ENCODE measurements around the gene ONECUT1. TPM values are rescaled to one million over a fixed set of nuclear protein-coding genes. Genes with fewer than 3 reads are reported as not detected.

ONECUT1 gene
- total and polyA plus RNA-seq, 10 of the 15 experiments (the other 5 are each of a cell fraction or from before 2014, with no cell fraction given), result 0.28 TPM; not detected in 9

DNA sequence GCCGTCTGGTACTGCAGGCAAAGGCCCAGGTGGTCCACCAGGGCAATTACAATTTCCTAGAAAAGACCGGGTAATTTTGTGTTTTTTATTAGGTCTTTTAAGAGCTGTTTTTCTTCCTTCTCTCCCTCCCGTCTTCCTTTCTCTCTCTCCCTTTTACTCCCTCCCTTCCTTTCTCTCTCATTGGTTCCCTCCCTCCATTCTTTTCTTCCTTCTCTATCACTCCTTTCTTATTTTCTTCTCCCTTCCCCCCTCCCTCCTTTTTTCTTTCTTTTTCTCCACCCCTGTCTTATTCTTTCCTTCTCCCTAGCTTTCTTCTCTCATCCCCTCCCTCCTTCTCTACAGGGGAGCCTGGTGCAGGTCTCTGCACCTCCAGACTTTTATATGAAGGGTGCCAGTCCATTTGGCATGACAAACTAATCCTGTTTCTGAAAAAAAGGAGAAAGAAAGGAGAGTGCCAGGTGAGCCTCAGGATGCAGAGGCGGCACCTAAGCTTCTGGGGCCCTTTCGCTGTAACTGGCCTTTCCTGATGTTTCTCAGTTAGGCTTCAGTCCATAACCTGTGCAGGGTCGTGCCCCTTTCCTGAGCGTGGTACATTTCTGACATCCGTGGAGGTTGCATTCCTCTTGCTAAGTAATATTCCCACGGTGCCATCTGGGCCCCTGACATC is 9.1 kb upstream of the ONECUT1 start:
- no peaks in the 10 kb centered on the region for H4K20me1 ChIP-seq (ENCODE audit: control insufficient read depth, insufficient read depth)
- H3K79me2 ChIP-seq (ENCODE audit: control insufficient read depth, insufficient read depth, low read length), result no peaks in the 10 kb centered on the region
- ChIA-PET RAD21 (ENCODE audit: unreplicated experiment) (no interaction called here), POLR2A (no interaction called here), SMC1A (ENCODE audit: uncharacterized antibody, unreplicated experiment) (interaction anchor here (0.7 to 1.2 kb wide), 2 partner anchors 36 to 119 kb away, joined by 3 to 4 read pairs; no protein-coding TSS in a partner anchor), CTCF (no interaction called here)
- peaks cover 29 to 56% of the 10 kb centered on the region in 2 experiments for H3K27me3 ChIP-seq (replicated peaks in 1 of 2; ENCODE audit: control insufficient read depth in 2 of 2, insufficient read depth in 2 of 2, low read length in 1 of 2)
- no peak overlapping the region for H3K4me2 ChIP-seq (ENCODE audit: control insufficient read depth, insufficient read depth)
- H2AFZ ChIP-seq (ENCODE audit: control insufficient read depth, low read depth, low read length), result no peak overlapping the region
- H3K36me3 ChIP-seq (ENCODE audit: control insufficient read depth in 2 of 2, insufficient read depth in 2 of 2, low read length in 1 of 2), result no peaks in the 10 kb centered on the region
- H3K4me1 ChIP-seq (ENCODE audit: control insufficient read depth, insufficient read depth, low read length), result no peaks in the 10 kb centered on the region
- 5% methylated on average over 9 of the region's 9 CpGs for WGBS (ENCODE audit: insufficient coverage, insufficient replicate concordance, low lambda C conversion rate, missing lambda C conversion rate)
- H3K4me3 ChIP-seq, result no peak overlapping the region
- no peak overlapping the region for H3K9ac ChIP-seq (ENCODE audit: control insufficient read depth, insufficient read depth, low read length)
- intact Hi-C loops (cut with micrococcal nuclease; ENCODE audit: unreplicated experiment), result no loop called here
- no peak for ATAC-seq
- no TSS peak for BruUV-seq (replicated peaks)
- H3K9me3 ChIP-seq (replicated peaks; ENCODE audit: control insufficient read depth, insufficient read depth, low read length), result no peaks in the 10 kb centered on the region; the same call in 2 of the 3 replicates
- in situ Hi-C loops (cut with MboI), result no loop called here
- DNase-seq (ENCODE audit: low read depth, low spot score), result no peak
- H3K27ac ChIP-seq (ENCODE audit: control insufficient read depth, insufficient read depth), result no peak overlapping the region
- FAIRE-seq, result no peak
- TF ChIP-seq POLR2AphosphoS2 (IDR thresholded peaks at IDR 0.05; ENCODE audit: low read depth, low read length) (no peak), TARDBP (IDR thresholded peaks at IDR 0.05; ENCODE audit: borderline replicate concordance) (no peak), ASH2L (IDR thresholded peaks at IDR 0.05; ENCODE audit: borderline replicate concordance, low read depth) (no peak), SMC3 (IDR thresholded peaks at IDR 0.05; ENCODE audit: borderline replicate concordance, low read length) (no peak), NBN (IDR thresholded peaks at IDR 0.05) (no peak), DPF2 (IDR thresholded peaks at IDR 0.05) (no peak), SPI1 (IDR thresholded peaks at IDR 0.05; ENCODE audit: borderline replicate concordance, insufficient read depth, low read depth, low read length) (no peak), RAD51 (IDR thresholded peaks at IDR 0.05) (no peak)
- TF ChIP-seq, protein P1, sequence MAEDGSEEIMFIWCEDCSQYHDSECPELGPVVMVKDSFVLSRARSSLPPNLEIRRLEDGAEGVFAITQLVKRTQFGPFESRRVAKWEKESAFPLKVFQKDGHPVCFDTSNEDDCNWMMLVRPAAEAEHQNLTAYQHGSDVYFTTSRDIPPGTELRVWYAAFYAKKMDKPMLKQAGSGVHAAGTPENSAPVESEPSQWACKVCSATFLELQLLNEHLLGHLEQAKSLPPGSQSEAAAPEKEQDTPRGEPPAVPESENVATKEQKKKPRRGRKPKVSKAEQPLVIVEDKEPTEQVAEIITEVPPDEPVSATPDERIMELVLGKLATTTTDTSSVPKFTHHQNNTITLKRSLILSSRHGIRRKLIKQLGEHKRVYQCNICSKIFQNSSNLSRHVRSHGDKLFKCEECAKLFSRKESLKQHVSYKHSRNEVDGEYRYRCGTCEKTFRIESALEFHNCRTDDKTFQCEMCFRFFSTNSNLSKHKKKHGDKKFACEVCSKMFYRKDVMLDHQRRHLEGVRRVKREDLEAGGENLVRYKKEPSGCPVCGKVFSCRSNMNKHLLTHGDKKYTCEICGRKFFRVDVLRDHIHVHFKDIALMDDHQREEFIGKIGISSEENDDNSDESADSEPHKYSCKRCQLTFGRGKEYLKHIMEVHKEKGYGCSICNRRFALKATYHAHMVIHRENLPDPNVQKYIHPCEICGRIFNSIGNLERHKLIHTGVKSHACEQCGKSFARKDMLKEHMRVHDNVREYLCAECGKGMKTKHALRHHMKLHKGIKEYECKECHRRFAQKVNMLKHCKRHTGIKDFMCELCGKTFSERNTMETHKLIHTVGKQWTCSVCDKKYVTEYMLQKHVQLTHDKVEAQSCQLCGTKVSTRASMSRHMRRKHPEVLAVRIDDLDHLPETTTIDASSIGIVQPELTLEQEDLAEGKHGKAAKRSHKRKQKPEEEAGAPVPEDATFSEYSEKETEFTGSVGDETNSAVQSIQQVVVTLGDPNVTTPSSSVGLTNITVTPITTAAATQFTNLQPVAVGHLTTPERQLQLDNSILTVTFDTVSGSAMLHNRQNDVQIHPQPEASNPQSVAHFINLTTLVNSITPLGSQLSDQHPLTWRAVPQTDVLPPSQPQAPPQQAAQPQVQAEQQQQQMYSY (CRISPR knock-in tag; IDR thresholded peaks at IDR 0.05), result no peak
- TF ChIP-seq, protein P2, sequence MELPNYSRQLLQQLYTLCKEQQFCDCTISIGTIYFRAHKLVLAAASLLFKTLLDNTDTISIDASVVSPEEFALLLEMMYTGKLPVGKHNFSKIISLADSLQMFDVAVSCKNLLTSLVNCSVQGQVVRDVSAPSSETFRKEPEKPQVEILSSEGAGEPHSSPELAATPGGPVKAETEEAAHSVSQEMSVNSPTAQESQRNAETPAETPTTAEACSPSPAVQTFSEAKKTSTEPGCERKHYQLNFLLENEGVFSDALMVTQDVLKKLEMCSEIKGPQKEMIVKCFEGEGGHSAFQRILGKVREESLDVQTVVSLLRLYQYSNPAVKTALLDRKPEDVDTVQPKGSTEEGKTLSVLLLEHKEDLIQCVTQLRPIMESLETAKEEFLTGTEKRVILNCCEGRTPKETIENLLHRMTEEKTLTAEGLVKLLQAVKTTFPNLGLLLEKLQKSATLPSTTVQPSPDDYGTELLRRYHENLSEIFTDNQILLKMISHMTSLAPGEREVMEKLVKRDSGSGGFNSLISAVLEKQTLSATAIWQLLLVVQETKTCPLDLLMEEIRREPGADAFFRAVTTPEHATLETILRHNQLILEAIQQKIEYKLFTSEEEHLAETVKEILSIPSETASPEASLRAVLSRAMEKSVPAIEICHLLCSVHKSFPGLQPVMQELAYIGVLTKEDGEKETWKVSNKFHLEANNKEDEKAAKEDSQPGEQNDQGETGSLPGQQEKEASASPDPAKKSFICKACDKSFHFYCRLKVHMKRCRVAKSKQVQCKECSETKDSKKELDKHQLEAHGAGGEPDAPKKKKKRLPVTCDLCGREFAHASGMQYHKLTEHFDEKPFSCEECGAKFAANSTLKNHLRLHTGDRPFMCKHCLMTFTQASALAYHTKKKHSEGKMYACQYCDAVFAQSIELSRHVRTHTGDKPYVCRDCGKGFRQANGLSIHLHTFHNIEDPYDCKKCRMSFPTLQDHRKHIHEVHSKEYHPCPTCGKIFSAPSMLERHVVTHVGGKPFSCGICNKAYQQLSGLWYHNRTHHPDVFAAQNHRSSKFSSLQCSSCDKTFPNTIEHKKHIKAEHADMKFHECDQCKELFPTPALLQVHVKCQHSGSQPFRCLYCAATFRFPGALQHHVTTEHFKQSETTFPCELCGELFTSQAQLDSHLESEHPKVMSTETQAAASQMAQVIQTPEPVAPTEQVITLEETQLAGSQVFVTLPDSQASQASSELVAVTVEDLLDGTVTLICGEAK (IDR thresholded peaks at IDR 0.05; ENCODE audit: borderline replicate concordance), result no peak
- TF ChIP-seq, protein P3, sequence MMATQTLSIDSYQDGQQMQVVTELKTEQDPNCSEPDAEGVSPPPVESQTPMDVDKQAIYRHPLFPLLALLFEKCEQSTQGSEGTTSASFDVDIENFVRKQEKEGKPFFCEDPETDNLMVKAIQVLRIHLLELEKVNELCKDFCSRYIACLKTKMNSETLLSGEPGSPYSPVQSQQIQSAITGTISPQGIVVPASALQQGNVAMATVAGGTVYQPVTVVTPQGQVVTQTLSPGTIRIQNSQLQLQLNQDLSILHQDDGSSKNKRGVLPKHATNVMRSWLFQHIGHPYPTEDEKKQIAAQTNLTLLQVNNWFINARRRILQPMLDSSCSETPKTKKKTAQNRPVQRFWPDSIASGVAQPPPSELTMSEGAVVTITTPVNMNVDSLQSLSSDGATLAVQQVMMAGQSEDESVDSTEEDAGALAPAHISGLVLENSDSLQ (IDR thresholded peaks at IDR 0.05), result no peak
- TF ChIP-seq, protein P4, sequence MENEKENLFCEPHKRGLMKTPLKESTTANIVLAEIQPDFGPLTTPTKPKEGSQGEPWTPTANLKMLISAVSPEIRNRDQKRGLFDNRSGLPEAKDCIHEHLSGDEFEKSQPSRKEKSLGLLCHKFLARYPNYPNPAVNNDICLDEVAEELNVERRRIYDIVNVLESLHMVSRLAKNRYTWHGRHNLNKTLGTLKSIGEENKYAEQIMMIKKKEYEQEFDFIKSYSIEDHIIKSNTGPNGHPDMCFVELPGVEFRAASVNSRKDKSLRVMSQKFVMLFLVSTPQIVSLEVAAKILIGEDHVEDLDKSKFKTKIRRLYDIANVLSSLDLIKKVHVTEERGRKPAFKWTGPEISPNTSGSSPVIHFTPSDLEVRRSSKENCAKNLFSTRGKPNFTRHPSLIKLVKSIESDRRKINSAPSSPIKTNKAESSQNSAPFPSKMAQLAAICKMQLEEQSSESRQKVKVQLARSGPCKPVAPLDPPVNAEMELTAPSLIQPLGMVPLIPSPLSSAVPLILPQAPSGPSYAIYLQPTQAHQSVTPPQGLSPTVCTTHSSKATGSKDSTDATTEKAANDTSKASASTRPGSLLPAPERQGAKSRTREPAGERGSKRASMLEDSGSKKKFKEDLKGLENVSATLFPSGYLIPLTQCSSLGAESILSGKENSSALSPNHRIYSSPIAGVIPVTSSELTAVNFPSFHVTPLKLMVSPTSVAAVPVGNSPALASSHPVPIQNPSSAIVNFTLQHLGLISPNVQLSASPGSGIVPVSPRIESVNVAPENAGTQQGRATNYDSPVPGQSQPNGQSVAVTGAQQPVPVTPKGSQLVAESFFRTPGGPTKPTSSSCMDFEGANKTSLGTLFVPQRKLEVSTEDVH (IDR thresholded peaks at IDR 0.05; ENCODE audit: low read depth, partially characterized antibody), result no peak
